Measurements from ENCODE around the gene ATP6V0A4.

Gene ATP6V0A4

DNA sequence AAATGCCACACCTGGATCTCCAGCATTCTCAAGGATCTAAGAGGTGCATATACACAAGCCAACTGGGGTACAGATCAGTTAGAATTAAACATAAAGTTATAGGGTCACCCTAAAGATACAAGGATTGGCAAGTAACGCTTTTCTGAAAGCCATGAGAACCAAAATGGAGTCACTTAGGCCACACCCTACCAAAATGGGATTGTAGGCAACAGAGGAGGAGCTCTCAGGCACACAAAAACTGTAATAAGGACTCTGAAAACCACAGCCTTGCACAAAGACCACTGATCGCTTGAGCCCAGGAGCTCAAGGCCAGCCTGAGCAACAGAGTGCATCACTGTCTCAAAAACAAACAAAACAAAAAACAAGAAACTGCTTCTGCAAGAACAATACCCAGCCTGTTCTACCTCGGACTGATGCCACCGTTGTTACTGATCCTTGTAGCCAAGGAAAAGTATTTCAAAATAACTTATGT lies 132.3 kb downstream of the ATP6V0A4 start:
- H4K20me1 ChIP-seq: no peaks in the 10 kb centered on the region
- H3K9ac ChIP-seq: no peak overlapping the region
- no peak overlapping the region for H3K4me2 ChIP-seq
- no peak overlapping the region for H3K4me3 ChIP-seq
- no peaks in the 10 kb centered on the region for H3K36me3 ChIP-seq
- no peaks in the 10 kb centered on the region for H3K27me3 ChIP-seq
- TF ChIP-seq Cebpa-rat (IDR thresholded peaks at IDR 0.05): no peak
- no peak overlapping the region for H3K27ac ChIP-seq
- peaks cover 5% of the 10 kb centered on the region; the same call in 1 of the 2 replicates for H3K4me1 ChIP-seq
- H3K9me3 ChIP-seq: 0 out of 2 replicates have a peak, but pooled peaks cover 4% of the 10 kb centered on the region

DNA sequence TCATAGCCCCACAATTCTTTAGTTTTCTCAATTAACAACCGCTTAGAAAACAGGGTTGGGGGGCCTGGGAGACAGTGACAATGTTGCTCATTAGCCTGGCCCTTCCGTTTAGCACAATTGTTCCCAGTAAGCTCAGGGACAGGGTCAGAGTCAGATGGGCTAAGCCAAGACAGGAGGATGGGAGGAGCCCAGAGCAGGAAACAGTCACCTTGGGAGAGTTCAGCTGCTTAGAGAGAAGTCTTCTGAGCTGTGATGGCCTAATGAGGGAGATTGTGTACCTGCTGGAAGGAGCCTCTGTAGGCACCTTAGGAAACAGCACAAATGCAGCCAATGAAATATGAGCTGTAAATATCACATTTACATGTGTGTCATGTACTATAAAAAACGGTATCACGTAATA lies 132.7 kb downstream of the ATP6V0A4 start:
- H4K20me1 ChIP-seq: no peaks in the 10 kb centered on the region
- H3K27me3 ChIP-seq: no peaks in the 10 kb centered on the region
- no peak for TF ChIP-seq Cebpa-rat (IDR thresholded peaks at IDR 0.05)
- no peak overlapping the region for H3K4me3 ChIP-seq
- H3K4me1 ChIP-seq: peaks cover 5% of the 10 kb centered on the region; the same call in 1 of the 2 replicates
- H3K4me2 ChIP-seq: no peak overlapping the region
- H3K27ac ChIP-seq: no peak overlapping the region
- no peaks in the 10 kb centered on the region for H3K36me3 ChIP-seq
- H3K9me3 ChIP-seq: 0 out of 2 replicates have a peak, but pooled peaks cover 4% of the 10 kb centered on the region
- no peak overlapping the region for H3K9ac ChIP-seq

DNA sequence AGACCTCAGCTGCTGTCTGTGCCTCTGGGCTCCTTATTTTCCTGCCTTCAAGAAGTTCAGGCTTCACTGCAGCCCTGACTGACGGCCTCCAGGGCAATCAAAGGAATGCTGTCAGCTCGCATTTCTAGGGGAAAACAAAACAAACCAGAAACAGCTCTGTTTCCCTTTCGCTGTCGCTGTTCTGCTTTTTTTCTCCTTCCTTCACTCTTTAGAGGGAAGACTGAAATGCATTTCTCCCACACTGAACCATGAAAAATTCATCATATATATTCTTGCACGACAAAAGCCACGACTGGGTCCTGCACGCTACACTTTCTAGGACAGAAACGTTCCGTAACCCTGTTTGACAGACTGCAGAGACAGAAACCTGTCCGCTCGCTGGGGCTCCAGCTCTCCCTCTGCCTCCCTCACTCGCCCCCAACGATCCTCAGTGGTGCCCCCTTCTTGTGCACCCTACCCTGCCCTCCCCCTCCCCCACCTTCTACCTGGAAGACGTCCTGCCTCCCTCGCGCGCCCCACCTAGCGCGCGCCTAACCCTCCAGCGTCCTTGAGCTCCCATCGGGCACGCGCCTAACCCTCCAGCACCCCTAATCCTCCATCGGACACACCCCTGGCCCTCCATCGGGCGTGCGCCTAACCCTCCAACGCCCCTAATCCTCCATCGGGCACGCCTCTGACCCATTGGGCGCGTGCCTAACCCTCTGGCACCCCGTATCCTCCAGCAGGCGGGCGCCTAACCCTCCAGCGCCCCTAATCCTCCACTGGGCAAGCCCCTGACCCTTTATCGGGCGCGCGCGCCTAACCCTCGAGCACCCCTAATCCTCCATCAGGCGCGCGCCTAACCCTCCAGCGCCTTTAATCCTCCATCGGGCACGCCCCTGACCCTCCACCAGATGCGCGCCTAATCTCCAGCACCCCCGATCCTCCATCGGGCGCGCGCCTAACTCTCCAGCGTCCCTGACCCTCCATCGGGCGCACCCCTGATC lies 134.0 kb downstream of the ATP6V0A4 start:
- TF ChIP-seq Cebpa-rat (IDR thresholded peaks at IDR 0.05): no peak
- Histone ChIP-seq H3K36me3 (no peaks in the 10 kb centered on the region), H4K20me1 (no peaks in the 10 kb centered on the region), H3K27me3 (no peaks in the 10 kb centered on the region), H3K4me2 (peak overlapping the region; percentile 84), H3K27ac (no peak overlapping the region), H3K9me3 (0 out of 2 replicates have a peak, but pooled peaks cover 4% of the 10 kb centered on the region), H3K4me1 (peaks cover 5% of the 10 kb centered on the region; the same call in 1 of the 2 replicates), H3K4me3 (peak overlapping the region; percentile 70), H3K9ac (peak overlapping the region; percentile 55; the same call in 1 of the 2 replicates)

DNA sequence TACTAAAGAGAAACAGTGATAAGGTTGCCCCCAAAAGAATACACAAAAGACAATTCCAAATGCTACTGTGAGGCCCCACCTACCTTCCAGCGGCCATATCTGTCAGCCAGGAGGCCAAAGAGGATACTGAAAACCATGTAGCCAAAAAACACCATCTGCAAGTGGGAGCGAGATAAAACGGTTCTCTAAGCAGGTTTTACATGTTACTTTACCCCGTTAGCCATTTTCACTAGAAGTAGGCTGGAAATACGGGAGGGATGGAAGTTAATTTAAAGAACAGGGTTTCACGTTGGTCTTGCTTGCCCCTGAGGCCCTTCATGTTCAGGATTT lies 135.0 kb downstream of the ATP6V0A4 start:
- Histone ChIP-seq H3K4me2 (peak overlapping the region; percentile 84; the same call in 1 of the 2 replicates), H4K20me1 (no peaks in the 10 kb centered on the region), H3K36me3 (no peaks in the 10 kb centered on the region), H3K9me3 (0 out of 2 replicates have a peak, but pooled peaks cover 4% of the 10 kb centered on the region), H3K27me3 (no peaks in the 10 kb centered on the region), H3K4me1 (peaks cover 5% of the 10 kb centered on the region; the same call in 1 of the 2 replicates), H3K4me3 (no peak overlapping the region), H3K27ac (no peak overlapping the region), H3K9ac (no peak overlapping the region)
- no peak for TF ChIP-seq Cebpa-rat (IDR thresholded peaks at IDR 0.05)

DNA sequence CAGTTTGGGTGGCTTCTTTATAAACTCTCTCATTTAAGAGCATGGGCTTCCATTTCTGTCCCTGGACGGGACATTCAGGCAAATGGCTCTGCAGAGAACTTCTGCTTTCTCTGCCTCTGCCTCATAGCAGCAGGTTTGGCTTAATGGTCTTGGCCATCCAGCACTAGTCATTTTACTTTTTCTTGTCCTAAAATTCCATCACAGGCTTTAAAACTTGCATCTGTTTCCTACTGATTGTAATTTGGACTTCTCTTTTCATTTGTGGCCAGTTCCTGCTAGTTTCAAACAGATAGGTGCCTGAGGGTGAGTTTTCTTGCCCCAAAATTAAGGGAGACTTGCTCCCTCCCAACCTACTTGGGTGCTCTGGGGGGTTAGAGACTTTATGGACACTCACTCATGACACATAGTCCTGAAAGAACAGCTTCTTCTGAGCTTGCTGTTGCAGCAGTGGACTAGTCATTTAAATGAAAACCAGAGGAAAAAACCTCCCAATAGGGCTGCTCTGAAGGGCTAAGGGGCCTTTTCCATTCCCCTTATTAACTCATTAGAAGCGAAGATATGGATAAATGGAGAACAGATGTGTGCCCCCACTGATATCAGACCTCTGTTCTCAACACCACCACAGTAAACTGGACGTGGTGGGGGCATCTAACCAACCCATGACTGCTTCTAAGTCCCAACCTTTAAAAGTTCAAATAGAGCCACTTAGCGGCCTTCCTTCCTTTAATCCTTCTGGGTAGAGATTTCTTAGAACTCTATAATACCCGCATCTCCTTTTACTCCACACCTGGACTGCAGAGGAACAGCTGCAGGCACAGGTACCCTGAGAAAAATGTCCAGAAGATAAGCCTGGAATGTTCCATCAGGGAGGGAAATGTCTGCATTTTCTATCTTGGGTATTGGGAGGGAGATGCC lies 135.7 kb downstream of the ATP6V0A4 start:
- Histone ChIP-seq H3K9ac (no peak overlapping the region), H3K4me3 (no peak overlapping the region), H3K4me1 (peaks cover 5% of the 10 kb centered on the region; the same call in 1 of the 2 replicates), H3K9me3 (0 out of 2 replicates have a peak, but pooled peaks cover 4% of the 10 kb centered on the region), H3K36me3 (no peaks in the 10 kb centered on the region), H4K20me1 (no peaks in the 10 kb centered on the region), H3K27ac (no peak overlapping the region), H3K4me2 (no peak overlapping the region), H3K27me3 (no peaks in the 10 kb centered on the region)
- no peak for TF ChIP-seq Cebpa-rat (IDR thresholded peaks at IDR 0.05)

DNA sequence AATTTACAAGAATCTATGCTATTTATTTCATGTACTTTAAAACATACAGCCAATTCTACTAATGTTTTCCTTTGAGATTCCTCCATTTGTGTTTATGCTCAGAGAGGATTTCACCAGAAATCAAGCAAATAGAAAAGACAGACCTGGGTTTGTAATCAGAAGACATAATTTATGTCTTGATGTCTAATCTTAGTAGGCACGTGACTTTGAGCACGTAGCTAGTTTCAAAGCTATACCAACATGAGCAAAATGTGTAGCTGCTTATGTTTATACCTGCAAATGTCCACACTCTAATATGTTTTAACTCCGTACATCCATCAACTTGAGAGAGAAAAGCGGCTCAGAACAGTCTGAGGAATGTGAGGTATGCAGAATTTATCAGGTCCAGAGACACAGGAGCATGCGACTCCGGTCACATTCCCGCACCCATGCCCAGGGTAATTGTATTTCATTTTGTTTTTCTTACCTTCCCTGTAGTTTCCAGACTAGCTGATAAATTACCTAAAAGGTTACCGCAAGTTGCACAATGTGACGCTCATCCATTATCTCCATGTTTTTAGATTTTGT lies 136.8 kb downstream of the ATP6V0A4 start:
- Histone ChIP-seq H3K4me1 (peaks cover 5% of the 10 kb centered on the region; the same call in 1 of the 2 replicates), H3K9ac (no peak overlapping the region), H3K4me2 (no peak overlapping the region), H3K27me3 (no peaks in the 10 kb centered on the region), H3K4me3 (no peak overlapping the region), H4K20me1 (no peaks in the 10 kb centered on the region), H3K9me3 (0 out of 2 replicates have a peak, but pooled peaks cover 4% of the 10 kb centered on the region), H3K27ac (no peak overlapping the region), H3K36me3 (no peaks in the 10 kb centered on the region)
- no peak for TF ChIP-seq Cebpa-rat (IDR thresholded peaks at IDR 0.05)

DNA sequence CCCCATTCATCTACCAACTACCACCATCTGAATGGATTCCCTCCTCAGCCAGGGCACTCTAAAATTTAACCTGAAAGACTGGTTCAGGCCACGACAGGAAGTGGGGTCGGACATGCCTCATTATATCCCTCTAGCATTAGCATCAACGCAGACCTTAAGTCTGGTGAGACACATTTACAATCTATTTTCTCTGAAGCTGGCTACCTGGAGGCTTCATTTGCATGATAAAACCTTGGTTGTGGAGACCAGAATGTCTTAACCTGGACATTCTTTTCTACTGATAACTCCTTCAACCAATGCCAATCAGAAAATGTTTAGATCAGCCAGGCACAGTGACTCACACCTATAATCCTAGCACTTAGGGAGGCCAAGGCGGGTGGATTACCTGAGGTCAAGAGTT lies 139.1 kb downstream of the ATP6V0A4 start:
- Histone ChIP-seq H3K36me3 (no peaks in the 10 kb centered on the region), H3K27me3 (no peaks in the 10 kb centered on the region), H3K4me1 (peaks cover 5% of the 10 kb centered on the region; the same call in 1 of the 2 replicates), H3K9ac (no peak overlapping the region), H3K27ac (no peak overlapping the region), H3K4me3 (no peak overlapping the region), H4K20me1 (no peaks in the 10 kb centered on the region), H3K9me3 (peaks cover 14% of the 10 kb centered on the region), H3K4me2 (no peak overlapping the region)
- TF ChIP-seq Cebpa-rat (IDR thresholded peaks at IDR 0.05): no peak

DNA sequence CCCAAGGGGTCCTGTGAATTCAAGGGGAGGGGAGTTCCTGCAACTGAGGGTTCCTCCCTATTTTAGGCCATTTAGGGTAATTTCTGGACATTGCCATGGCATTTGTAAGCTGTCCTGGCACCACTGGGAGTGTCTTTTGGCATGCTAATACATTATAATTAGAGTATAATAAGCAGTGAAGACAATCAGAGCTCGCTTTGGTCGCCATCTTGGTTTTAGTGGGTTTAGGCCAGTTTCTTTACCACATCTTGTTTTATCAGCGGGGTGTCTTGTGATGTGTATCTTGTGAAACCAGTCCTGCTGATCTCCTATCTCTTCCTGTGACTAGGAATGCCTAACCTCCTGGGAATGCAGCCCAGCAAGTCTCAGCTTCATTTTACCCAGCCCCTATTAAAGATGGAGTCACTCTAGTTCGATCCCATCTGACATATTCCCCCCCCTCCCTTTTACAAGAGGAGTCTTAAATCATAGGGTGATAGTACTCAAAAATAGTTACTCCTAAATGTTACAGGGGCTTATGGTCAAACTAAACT lies 140.1 kb downstream of the ATP6V0A4 start:
- H3K4me3 ChIP-seq: no peak overlapping the region
- no peak overlapping the region for H3K27ac ChIP-seq
- no peaks in the 10 kb centered on the region for H3K4me1 ChIP-seq
- no peaks in the 10 kb centered on the region for H4K20me1 ChIP-seq
- no peaks in the 10 kb centered on the region for H3K27me3 ChIP-seq
- H3K36me3 ChIP-seq: no peaks in the 10 kb centered on the region
- H3K4me2 ChIP-seq: no peak overlapping the region
- H3K9me3 ChIP-seq: peaks cover 24% of the 10 kb centered on the region
- no peak for TF ChIP-seq Cebpa-rat (IDR thresholded peaks at IDR 0.05)
- no peak overlapping the region for H3K9ac ChIP-seq

DNA sequence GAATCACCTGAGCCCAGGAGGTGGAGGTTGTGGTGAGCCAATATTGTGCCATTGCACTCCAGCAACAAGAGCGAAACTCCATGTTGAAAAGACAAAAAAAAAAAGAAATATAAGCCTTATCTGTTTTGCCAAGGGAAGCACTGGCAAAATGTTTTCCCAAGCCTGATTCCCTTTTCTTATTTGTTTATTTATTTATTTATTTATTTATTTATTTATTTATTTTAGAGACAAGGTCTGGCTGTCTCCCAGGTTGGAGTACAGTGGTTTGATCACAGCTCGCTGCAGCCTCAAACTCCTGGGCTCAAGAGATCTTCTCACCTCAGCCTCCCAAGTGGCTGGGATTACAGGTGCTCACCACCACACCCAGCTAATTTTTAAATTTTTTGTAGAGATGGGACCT lies 141.0 kb downstream of the ATP6V0A4 start:
- no peak for TF ChIP-seq Cebpa-rat (IDR thresholded peaks at IDR 0.05)
- peaks cover 27% of the 10 kb centered on the region for H3K9me3 ChIP-seq
- H3K27me3 ChIP-seq: no peaks in the 10 kb centered on the region
- H4K20me1 ChIP-seq: no peaks in the 10 kb centered on the region
- no peaks in the 10 kb centered on the region for H3K4me1 ChIP-seq
- no peak overlapping the region for H3K9ac ChIP-seq
- H3K4me2 ChIP-seq: no peak overlapping the region
- H3K36me3 ChIP-seq: no peaks in the 10 kb centered on the region
- no peak overlapping the region for H3K27ac ChIP-seq
- no peak overlapping the region for H3K4me3 ChIP-seq

Measured in BLaER1 (cell line).